Activated T-cell treated with anti-CD3 and anti-CD28 coated beads for 48 hours (primary cell): ENCODE results near the gene TRAP1.
A peak's percentile ranks its signal among the peaks of the same experiment; 100 is the strongest.

ENCODE experiments used
- DNase-seq: peaks from one replicate; pipeline ENCODE4 v3.0.0-alpha.2; 2020; ENCODE audit warnings: low read depth

TRAP1 gene

DNA sequence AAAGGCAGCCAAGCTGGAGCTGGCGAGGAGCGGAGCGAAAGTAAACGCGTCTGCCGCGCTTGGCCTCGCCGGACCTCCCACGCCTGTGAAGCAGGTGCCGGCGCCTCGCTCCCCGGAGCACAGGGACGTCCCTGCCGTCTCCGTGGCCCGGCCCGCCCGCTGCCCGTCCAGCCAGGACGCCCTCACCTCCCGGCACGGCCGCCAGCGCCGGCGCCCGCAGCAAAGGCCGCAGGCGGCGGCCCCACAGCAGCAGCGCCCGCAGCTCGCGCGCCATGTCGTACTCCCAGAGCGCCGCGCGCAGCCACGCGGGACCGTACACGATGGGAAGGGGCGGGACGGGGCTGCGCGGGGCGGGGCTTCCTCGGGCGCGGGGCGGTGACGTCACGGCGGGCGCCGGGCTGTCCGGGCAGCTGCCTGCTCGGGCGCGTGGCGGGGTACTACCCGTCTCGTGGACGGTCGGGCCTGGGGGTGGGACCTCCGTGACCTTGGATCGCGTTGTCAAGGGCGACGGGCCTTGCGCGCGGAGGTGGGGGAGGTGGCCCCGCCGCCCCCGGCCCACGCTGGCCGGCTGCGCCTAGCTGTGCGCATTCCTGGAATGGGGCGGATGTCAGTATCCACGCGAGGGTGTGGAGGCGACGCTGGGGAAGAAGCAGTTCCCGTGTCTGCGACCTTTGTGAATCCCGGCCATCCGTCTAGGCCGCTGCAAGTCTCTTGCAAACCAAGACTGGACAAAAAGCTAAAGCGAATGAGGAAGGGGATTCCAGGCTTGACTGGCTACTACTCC, at the start of gene TRAP1:
Gene TRAP1, minus strand, starts transcription at position 290 of the 784 bp plus-strand sequence. Its CDS starts 16 bp downstream, at position 274.
- DNase-seq = peak; percentile 93

DNA sequence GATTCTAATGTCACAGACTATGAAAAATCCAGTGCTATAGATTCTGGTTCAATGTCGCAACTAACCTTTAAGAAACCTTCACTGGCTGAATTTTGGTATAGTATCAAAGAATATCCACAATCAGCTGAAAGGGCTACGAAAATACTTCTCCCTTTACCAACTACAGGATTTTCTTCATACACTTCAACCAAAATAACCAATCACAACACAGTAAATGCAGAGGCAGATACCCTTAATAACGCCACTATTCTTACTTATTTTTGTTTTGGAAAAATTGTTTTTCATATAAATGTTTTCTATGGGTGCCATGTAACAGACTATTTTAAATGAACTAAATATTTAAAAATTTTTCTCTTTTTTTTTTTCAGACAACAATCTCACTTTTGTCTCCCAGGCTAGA, 48.9 kb upstream of the TRAP1 start:
- DNase-seq = no peak

DNA sequence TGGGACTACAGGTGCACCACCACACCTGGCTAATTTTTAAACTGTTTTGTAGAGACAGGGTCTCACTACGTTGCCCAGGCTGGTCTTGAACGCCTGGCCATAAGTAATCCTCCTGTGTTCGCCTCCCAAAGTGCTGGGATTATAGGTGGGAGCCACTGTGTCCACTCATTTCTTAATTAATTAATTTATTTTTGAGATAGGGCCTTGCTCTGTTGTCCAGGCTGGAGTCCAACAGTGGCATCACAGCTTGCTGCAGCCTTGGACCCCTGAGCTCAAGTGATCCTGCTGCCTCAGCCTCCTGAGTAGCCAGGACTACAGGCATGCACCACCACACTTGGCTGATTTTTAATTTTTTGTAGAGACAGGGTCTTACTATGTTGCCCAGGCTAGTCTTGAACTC, 47.1 kb upstream of the TRAP1 start:
- no peak for DNase-seq

DNA sequence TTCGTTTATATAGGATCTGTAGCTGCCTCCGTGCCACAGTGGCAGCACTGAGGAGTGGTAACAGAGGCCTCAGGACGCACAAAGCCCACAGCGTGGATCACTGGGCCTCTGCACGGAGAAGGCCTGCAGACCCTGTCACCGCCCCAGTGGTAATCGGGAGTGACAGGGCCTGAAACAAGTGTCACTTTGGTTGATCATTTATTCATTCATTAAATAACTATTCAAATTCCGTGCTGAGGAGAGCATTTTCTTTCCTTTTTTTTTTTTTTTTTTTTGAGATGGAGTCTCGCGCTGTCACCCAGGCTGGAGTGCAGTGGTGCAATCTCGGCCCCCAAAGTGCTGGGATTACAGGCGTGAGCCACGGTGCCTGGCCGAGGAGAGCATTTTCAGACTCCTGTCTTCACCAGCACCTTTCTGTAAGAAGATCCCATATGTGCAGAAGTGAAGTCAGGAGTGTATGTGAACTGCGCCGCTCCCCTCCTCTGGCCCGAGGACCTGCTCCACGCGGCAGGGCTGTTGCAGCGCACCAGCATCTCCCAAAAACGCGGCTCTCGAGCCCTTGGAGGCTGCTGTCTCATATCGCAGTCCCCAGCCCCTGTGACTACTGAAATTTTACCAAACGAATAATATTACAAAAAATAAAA, 44.9 kb upstream of the TRAP1 start:
- DNase-seq = no peak

DNA sequence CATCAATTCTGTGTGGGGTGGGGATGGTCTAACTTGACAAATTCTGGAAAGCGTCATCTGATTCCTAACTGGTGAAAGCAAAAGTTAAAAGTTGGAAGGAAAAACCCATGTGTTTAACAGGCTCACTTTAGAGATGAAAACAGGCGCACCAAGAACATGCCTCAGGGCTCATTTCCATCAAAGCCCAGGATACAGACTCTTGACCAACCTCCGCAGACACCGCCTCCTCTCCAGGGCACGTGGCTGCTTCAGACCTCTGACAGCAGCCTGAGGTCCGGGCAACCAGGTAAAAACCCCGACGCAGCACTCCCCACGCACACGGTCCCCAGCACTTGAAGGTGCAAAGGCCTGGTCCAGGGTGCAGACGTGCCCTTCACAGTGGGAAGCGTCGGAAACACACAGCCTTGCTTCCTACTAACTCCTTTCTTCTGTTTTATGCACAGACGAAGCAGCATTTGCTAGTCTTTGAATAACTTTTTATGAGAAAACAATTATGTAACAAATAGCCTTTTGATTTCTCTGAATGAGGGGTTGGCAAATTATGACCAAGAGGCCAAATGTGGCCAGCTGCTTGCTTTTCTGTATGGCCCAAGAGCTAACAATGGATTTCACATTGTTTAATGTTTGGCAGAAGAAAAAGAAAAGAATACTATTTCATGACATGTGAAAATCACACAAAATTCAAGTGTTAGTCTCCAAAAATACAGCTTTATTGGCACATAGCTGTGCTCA, 44.2 kb upstream of the TRAP1 start:
- DNase-seq = no peak

DNA sequence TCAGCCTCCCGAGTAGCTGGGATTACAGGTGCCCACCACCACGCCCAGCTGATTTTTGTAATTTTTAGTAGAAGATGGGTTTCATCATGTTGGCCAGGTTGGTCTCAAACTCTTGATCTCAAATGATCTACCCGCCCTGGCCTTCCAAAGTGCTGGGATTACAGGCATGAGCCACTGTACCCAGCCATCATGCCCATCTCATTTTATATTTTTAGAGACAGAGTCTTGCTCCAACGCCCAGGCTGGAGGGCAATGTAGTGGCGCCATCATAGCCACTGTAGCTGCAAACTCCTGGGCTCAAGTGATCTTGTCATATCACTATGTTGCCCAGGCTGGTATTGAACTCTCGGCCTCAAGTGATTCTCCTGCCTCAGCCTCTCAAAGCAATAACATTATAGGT, 43.2 kb upstream of the TRAP1 start:
- no peak for DNase-seq

DNA sequence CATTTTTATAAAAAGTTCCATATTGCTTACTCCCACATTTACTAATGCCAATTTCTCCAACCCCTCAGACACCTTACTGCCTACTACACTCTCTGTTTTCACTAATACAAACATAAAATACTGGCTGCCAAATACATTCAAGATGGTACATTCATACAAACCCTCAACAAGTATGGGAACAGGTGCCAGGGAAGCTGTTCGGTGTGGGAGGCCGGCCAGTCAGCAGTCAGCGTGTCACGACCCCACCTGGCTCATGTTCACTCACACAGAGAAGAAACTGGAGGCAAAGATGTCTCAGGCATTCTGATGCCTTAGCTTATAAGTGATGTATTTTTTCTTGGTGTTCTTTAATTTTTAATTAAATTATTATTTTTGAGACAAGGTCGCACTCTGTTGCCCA, 42.4 kb upstream of the TRAP1 start:
- no peak for DNase-seq

DNA sequence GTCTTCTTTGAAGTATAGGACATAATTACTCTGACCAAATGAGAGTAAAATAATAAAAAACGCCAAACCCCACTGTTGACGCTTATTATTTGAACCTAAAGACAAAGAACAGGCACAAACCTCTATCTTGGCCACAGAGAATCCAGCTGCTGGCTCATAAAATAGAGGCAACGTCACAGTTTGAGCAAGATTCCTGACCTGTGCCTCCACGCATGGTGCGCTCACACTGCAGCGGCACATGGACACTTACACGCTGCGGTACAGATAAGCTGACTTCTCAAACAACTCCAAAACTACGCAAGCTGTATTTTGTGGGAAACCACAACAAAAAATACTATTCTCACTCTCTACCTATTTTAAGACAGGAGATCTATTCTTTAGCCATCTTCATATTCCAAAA, 38.8 kb upstream of the TRAP1 start:
- DNase-seq = no peak

DNA sequence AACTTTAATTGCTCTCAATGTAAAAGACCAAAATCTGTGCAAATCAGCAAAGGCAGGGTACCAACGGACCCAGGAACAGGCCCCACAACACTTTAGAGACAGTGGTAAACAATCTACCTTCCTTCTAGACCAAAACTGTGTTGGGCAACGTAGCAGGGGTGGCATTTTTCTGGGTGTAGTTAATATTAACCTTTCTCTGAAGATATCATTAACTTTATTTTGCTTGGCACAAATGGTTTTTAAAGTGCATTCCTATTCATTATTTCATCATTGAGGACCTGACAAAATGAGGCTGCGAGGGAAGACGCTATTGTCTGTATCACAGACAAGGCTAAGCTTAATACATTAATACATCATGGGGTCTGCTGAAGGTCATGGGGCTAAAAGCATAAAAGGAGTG, 37.9 kb upstream of the TRAP1 start:
- DNase-seq = no peak

DNA sequence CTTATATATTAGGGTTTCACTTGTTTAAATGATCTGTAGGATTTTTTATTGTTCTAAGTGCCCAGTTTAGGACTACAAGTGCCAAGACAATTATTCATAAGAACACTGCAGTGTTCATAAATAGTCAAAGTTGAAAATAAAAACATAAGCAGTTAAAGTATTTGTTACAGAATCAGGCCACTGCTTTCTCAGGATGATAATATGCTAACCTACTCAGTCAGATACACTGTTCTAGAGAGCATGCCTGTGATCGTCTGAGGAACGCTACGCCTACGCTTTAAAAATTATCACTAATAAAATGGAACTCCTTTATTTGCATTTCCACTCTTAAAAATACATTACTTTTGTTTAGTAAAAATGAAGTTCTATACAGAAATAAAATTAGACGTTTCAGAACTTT, 37.4 kb upstream of the TRAP1 start:
- no peak for DNase-seq

DNA sequence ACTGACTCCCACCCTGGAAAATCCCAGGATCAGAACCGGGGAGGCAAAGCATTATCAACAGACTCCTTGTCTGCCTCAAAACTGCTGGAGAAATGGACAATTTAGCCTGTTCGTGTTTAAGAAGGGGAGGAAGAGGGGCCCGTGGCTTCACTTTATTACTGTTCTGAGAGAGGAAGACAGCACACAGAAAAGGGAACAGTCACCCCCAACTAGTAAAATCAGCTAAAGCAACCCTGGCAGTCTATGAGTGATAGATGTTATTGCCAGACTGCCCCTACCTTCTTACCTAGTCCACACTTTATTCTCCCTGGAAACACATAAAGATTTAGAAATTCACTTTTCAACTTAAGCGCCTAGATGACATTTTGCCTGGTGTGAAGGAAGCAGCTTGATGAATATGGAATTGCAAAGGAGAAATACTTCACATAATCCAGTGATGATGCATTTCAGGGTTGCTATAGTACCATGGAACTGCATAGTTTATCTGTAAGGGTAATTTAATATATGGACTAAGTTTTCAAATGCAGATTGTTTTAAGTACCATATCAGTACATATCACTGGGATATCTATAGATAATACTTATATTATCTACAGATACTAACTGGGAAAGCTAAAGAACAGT, 36.9 kb upstream of the TRAP1 start:
- DNase-seq = no peak

DNA sequence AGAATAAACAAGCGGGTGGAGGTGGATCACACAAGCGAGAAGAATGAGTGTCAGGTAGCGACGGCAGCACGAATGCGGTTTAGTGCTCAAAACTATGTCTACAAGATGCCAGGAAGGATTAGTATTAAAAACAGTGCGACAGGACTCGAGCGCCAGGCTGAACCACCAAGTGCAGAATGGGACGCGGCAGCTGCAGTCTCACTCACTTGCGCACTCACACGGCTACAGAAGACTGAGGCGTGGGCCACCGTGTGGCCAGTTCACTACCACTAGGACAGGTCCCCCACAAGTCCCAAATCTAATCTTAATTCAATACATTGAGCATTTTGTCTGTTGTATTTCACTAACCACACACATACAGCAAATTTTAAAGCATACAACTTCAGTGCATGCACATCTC, 35.7 kb upstream of the TRAP1 start:
- DNase-seq = no peak

DNA sequence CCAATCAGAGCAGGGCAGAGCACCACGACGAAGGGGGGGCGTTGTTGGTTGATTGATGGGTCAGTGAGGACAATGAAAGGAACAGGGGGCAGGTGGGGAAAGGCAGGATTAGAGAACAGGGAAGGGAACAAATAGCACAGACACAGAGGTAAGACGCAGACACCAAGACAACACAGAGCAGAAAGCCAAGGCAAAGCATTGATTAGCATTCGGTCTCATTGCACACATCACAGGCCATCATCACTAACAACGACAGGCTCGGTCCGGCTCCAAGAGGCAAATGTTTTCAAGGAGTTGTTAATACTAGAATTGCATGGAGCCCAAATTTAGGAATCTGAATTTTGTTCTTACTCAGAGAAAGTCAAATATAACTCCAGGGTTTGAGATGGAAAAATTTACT, 34.6 kb upstream of the TRAP1 start:
- no peak for DNase-seq

DNA sequence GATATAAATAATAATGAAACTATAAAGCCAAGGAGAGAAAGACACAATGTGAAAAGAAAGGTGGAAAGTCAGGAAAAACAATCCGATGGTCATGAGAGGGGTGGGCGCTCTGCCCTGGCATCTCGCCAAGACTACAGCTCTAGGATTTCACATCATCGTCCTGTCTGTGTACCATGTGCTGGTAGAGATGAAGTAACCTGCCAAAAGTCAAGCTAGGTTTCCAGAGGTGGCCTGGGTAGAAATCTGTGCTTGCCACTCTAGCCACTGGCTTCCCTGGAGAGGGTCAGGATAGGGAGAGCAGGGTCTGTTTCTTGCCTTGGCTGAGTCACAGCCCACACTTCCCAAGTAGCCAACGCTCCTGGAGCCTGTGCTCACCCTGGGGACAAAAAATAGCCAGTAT, 31.0 kb upstream of the TRAP1 start:
- no peak for DNase-seq

DNA sequence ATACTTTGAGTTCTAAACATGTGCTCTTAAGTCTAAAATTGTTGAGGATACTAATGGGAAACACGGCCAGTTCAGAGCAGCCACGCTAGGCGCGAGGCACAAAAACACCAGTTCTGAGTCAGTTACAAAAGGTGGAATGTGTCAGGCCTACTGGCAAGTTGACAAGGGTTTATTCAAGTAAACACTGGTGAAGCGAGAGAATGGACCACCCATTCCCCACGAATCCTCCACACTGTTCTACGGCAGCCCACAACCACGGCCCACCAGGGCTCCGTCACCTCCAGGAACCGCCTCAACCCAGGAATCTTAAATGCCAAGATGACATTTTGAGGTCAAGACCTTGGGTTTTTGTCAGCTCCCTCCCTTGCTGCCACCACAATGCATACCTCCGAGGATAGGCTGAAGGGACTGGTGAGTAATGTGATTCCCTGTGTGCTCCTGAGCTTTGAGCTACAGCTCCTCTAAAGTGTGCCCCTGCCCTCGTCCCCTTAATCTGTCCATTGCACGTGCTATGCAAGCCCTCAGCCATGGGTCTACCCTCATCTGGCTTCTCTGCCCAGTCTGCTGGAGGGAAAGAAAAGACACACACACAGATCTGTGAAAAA, 28.5 kb upstream of the TRAP1 start:
- no peak for DNase-seq

DNA sequence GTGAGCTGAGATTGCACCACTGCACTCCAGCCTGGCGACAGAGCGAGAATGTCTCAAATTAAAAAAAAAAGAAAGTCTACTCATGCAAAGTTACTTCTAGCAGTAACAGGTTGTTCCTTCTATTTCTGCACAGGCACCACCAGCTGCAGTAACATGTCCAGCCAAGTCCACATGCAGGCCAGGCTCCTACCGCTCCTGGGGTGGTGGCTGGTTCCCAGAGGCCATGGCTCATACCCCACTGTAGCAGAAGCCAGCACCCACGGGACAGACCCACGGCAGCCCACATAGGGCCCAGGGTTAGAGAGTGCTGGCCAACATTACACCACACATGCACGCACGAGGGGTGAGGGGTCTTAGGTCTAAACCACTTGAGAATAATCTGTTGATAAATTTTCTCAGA, 26.7 kb upstream of the TRAP1 start:
- no peak for DNase-seq

DNA sequence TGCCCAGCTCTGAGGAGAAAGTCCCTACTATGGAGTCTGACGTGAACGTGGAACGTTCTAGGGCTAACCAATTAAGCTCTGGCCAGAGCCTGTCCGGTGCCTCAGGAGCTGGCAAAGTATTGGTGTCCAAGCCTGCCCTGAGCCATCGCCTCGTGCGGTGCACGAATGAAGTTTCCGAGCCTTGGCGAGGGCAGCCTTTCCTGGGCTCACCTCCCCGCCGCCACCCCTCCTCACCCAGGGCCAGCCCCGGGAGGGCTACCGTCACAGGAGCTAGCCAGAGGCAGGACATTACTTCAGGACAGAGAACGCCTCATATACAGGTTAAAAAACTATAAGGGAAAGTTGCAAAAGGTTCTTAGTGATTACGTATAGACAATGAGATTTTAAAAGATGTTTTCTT, 23.6 kb upstream of the TRAP1 start:
- DNase-seq = no peak

DNA sequence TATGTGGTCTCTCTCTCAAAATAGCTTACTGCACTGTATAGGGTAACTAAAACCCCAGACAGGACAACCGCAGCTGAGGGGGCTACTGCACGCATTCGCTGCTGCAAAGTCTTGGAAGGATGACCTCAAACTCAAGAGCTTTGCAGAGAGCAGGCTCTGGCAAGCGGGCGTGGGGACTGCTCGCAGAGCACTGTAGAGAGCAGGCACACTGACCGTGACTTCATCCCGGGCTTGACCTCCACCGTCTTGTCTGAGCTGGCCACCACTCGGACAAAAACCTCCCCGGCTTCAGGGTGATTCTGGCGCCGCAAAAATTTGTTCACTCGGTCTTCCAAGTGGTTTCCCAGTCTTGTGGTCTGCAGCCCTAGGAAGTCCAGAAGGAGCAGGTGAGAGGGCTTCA, 22.9 kb upstream of the TRAP1 start:
- DNase-seq = no peak

DNA sequence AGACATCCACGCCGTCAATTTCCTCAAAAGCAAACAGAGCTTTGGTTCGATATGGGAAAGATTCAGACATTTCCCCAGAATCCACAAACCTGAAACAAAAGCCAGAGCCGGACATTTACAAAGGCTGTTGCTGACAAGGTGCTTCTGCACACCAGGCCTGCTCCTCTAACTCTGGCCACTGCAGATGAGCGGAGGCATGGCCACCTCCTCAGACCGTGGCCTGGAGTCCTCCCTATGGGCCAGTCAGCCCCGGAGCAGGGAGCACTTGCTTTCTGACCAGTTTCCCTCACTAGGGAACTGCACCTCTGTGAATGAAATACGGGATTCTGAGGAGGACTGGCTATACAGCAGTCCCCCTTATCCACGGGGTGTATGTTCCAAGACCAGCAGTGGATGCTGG, 22.3 kb upstream of the TRAP1 start:
- DNase-seq = no peak

DNA sequence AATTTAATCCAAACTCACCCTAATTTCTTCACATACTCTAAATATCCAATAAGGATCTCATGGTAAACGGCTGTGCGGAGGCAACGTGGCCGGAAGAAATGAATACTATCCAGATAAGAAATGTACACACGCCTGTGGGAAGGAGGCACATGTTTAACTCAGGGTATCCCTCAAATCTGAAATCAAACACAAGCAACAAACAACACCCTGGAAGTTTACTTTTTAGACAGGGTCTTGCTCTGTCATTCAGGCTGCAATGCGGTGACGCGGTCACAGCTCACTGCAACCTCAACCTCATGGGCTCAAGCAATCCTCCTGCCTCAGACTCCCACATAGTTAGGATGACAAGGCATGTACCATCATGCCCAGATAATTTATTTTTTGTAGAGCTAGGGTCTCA, 21.2 kb upstream of the TRAP1 start:
- no peak for DNase-seq

DNA sequence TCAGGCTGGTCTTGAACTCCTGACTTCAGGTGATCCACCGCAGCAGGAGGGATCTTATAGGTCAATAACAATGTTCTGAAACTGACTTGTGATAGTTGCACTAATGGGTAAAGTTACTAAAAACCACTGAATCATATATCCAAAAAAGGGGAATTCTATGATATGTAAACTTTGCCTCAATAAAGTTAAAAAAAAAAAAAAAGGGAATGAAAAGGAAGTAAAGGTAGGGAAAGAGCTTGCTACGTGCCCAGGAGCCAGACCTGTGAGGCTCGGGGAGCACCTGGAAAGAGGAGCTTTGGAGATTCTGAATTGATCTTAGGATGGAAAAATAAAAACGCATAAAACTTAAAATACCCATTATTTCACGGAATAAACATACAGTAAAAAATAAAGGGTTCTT, 20.8 kb upstream of the TRAP1 start:
- DNase-seq = no peak

DNA sequence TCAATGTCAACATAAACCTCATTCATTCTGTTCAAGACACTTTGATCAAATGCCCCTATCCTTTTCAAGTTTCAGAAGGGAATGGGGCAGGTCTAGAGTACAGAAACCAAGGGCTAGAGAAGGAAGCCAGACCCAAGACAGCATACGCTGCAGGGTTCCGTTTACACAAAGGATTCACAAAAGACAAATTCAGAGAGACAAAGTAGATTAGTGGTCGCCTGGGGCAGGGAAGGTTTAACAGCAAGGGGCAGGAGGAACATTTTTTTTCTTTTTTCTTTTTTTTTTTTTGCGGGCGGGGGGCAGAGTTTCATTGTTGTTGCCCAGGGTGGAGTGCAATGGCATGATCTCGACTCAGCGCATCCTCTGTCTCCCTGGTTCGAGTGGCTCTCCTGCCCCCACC, 19.9 kb upstream of the TRAP1 start:
- no peak for DNase-seq
